ENCODE results near the gene CSK.

The CSK gene

DNA sequence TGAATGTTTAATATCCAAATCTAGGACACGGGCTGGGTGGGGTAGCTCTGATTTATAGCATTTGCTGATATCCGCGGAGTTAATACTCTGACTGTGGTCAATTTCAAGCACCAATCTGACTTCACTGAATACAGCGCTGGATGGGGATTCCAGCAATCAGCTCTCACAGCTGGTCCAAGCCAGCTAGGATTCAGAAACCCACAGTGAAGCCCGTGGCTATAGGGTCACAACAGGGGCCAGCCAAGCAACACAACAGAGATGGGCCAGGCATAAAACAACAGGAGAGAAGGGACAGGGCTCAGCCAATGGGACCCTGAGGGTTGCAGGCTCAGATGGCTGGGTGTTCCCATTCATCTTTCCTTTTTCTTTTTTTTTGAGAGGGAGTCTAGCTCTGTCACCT, 25.4 kb downstream of the CSK start:
- no peak for TF ChIP-seq TAF1 (IDR thresholded peaks at IDR 0.05; ENCODE audit: borderline replicate concordance, insufficient read depth, low read length)
- TF ChIP-seq FOXP2 (optimal IDR thresholded peaks at IDR 0.05; ENCODE audit: borderline replicate concordance, extremely low read depth, extremely low read length, insufficient read depth), result no peak
- TF ChIP-seq SIN3A (IDR thresholded peaks at IDR 0.05; ENCODE audit: borderline replicate concordance, insufficient read depth, low read length), result no peak
- no peak for TF ChIP-seq POLR2AphosphoS5 (IDR thresholded peaks at IDR 0.05; ENCODE audit: low read depth, low read length)

DNA sequence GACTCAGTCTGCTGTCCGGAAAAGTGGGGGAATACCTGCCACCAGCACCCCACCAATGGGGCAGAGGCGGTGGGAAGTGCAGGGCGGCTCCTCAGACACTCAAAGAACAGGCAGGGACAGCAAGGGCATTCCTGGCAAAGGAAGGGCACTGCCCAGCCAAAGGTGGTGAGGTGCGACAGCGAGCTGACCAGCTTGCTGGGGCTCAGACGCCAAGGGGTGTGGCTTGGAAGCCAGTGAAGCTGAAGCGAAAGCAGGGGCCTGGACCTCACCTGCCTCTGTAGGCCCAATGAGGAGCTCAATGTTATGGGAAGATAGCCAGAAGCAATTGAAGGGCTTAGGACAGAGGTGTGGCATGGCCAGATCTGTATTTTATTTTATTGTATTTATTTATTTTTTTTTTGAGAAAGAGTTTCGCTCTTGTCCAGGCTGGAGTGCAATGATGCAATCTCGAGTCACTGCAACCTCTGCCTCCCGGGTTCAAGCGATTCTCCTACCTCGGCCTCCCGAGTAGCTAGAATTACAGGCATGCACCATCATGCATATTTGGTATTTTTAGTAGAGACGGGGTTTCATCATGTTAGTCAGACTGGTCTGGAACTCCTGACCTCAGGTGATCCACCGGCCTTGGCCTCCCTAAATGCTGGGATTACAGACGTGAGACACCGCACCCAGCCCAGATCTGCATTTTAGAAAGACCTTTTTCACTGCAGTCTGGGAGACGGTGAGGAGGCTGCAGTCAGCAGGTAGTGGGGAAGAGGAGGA, 26.4 kb downstream of the CSK start:
- TF ChIP-seq FOXP2 (optimal IDR thresholded peaks at IDR 0.05; ENCODE audit: borderline replicate concordance, extremely low read depth, extremely low read length, insufficient read depth), result no peak
- TF ChIP-seq REST (IDR thresholded peaks at IDR 0.05; ENCODE audit: insufficient read depth in 1 of 2, low read depth in 2 of 2, low read length in 2 of 2), result no peak
- no peak for TF ChIP-seq SIN3A (IDR thresholded peaks at IDR 0.05; ENCODE audit: borderline replicate concordance, insufficient read depth, low read length)
- no peak for TF ChIP-seq POLR2AphosphoS5 (IDR thresholded peaks at IDR 0.05; ENCODE audit: low read depth, low read length)
- no peak for TF ChIP-seq TAF1 (IDR thresholded peaks at IDR 0.05; ENCODE audit: borderline replicate concordance, insufficient read depth, low read length)

DNA sequence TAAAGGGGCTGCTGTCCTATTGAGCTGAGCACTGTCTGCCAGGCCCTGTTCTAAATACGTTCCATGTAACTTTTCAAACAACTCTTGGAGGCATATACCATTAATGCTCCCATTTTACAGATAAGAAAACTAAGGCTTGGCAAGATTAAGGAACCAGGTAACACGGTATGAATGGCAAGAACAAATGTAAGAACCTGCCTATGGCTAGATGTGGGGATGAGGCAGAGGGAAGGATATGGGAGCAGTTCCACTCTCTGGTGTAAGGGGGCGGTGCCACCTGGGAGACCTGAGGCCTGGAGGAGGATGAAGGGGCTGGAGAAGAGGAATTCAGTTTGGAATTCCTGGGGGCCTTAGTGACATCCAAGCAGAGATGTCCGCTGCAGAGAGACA, 27.0 kb downstream of the CSK start:
- TF ChIP-seq REST (IDR thresholded peaks at IDR 0.05; ENCODE audit: insufficient read depth in 1 of 2, low read depth in 2 of 2, low read length in 2 of 2), result no peak
- no peak for TF ChIP-seq FOXP2 (optimal IDR thresholded peaks at IDR 0.05; ENCODE audit: borderline replicate concordance, extremely low read depth, extremely low read length, insufficient read depth)
- no peak for TF ChIP-seq POLR2AphosphoS5 (IDR thresholded peaks at IDR 0.05; ENCODE audit: low read depth, low read length)
- no peak for TF ChIP-seq TAF1 (IDR thresholded peaks at IDR 0.05; ENCODE audit: borderline replicate concordance, insufficient read depth, low read length)
- TF ChIP-seq SIN3A (IDR thresholded peaks at IDR 0.05; ENCODE audit: borderline replicate concordance, insufficient read depth, low read length), result no peak

- no peak for TF ChIP-seq FOXP2 (optimal IDR thresholded peaks at IDR 0.05; ENCODE audit: borderline replicate concordance, extremely low read depth, extremely low read length, insufficient read depth)
- TF ChIP-seq SIN3A (IDR thresholded peaks at IDR 0.05; ENCODE audit: borderline replicate concordance, insufficient read depth, low read length), result no peak
- TF ChIP-seq REST (IDR thresholded peaks at IDR 0.05; ENCODE audit: insufficient read depth in 1 of 2, low read depth in 2 of 2, low read length in 2 of 2), result no peak
- TF ChIP-seq POLR2AphosphoS5 (IDR thresholded peaks at IDR 0.05; ENCODE audit: low read depth, low read length), result no peak
- TF ChIP-seq TAF1 (IDR thresholded peaks at IDR 0.05; ENCODE audit: borderline replicate concordance, insufficient read depth, low read length), result no peak
These were observed 27.4 kb downstream of the CSK start for GRCh38 chr15:74809242-74809641.

DNA sequence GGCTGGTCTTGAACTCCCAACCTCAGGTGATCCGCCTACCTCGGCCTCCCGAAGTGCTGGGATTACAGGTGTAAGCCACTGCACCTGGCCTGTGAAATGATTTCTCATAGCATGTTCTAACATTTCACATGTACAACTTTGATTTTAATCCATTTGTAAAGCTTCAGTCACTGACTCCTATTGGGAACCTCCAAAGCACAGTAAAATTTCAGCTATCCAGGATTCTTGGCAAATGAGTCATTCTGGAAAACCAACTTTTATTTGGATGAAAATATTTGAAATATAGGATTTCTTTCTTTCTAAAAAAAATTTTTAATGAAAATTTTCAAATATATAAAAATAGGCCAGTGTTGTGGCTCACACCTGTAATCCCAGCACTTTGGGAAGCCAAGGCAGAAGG, 28.1 kb downstream of the CSK start:
- TF ChIP-seq SIN3A (IDR thresholded peaks at IDR 0.05; ENCODE audit: borderline replicate concordance, insufficient read depth, low read length) (no peak), FOXP2 (optimal IDR thresholded peaks at IDR 0.05; ENCODE audit: borderline replicate concordance, extremely low read depth, extremely low read length, insufficient read depth) (no peak), REST (IDR thresholded peaks at IDR 0.05; ENCODE audit: insufficient read depth in 1 of 2, low read depth in 2 of 2, low read length in 2 of 2) (no peak), TAF1 (IDR thresholded peaks at IDR 0.05; ENCODE audit: borderline replicate concordance, insufficient read depth, low read length) (no peak), POLR2AphosphoS5 (IDR thresholded peaks at IDR 0.05; ENCODE audit: low read depth, low read length) (no peak)

All from PFSK-1 (cell line).